HT1080 (cell line): ENCODE results near the gene ZNF439. TPM values are rescaled to one million over a fixed set of nuclear protein-coding genes. Genes with fewer than 3 reads are reported as not detected.
"Not testable (repeated sequence)": the region's sequence is repeated elsewhere in the genome, so short reads cannot be mapped to it uniquely, and the experiment has no call there.

ENCODE experiments used
- DNase-seq: peaks from one replicate; pipeline ENCODE4 v3.0.0-alpha.2; 2015; ENCODE audit warnings: low read depth
- total RNA-seq: library from RNA; depleted of rRNA; stranded (reverse); fragments of >200 nt; shearing (Covaris generic); gene quantifications from 2 replicates; pipeline ENCODE4 v1.2.3, GENCODE V29; 2014

Gene ZNF439
- total RNA-seq, 1 experiment from 2014 or later, result not detected

GRCh38 chr19:11867766-11868165, 19.2 kb downstream of the ZNF439 start:
- not testable (repeated sequence) for DNase-seq

GRCh38 chr19:11868188-11868587, 19.7 kb downstream of the ZNF439 start:
- no peak for DNase-seq

- DNase-seq, result no peak
These were observed 24.1 kb downstream of the ZNF439 start for GRCh38 chr19:11872624-11873023.

- no peak for DNase-seq
These were observed 25.2 kb downstream of the ZNF439 start for GRCh38 chr19:11873762-11874161.

- not testable (repeated sequence) for DNase-seq
These were observed 31.3 kb downstream of the ZNF439 start for GRCh38 chr19:11879687-11880266.

GRCh38 chr19:11880598-11880997, 32.1 kb downstream of the ZNF439 start:
- DNase-seq, result no peak

GRCh38 chr19:11881151-11881800, 32.8 kb downstream of the ZNF439 start:
- DNase-seq, result peak; percentile 27

GRCh38 chr19:11882606-11883005, 34.1 kb downstream of the ZNF439 start:
- no peak for DNase-seq

GRCh38 chr19:11887234-11887610, 38.7 kb downstream of the ZNF439 start:
- no peak for DNase-seq

GRCh38 chr19:11887611-11888531, 39.3 kb downstream of the ZNF439 start, which contains the start of gene ZNF69:
Gene ZNF69 (plus strand): TSS chr19:11887782. CDS start chr19:11887924, 142 bp downstream.
- DNase-seq, result no peak

GRCh38 chr19:11889901-11890300, 41.4 kb downstream of the ZNF439 start:
- DNase-seq, result not testable (repeated sequence)

GRCh38 chr19:11890634-11891033, 42.1 kb downstream of the ZNF439 start:
- DNase-seq, result no peak

- no peak for DNase-seq
These were observed 46.3 kb downstream of the ZNF439 start for GRCh38 chr19:11894851-11895250.

GRCh38 chr19:11902228-11902627, 53.7 kb downstream of the ZNF439 start:
- DNase-seq, result no peak

- DNase-seq, result no peak
These were observed 57.4 kb downstream of the ZNF439 start for GRCh38 chr19:11905928-11906327.

- DNase-seq, result not testable (repeated sequence)
These were observed 63.4 kb downstream of the ZNF439 start for GRCh38 chr19:11911937-11912336.

- DNase-seq, result not testable (repeated sequence)
These were observed 66.0 kb downstream of the ZNF439 start for GRCh38 chr19:11914417-11915051.
